ENCODE results near the gene AGER.
"Not testable (repeated sequence)": the region's sequence is repeated elsewhere in the genome, so short reads cannot be mapped to it uniquely, and the experiment has no call there.

Gene AGER

DNA sequence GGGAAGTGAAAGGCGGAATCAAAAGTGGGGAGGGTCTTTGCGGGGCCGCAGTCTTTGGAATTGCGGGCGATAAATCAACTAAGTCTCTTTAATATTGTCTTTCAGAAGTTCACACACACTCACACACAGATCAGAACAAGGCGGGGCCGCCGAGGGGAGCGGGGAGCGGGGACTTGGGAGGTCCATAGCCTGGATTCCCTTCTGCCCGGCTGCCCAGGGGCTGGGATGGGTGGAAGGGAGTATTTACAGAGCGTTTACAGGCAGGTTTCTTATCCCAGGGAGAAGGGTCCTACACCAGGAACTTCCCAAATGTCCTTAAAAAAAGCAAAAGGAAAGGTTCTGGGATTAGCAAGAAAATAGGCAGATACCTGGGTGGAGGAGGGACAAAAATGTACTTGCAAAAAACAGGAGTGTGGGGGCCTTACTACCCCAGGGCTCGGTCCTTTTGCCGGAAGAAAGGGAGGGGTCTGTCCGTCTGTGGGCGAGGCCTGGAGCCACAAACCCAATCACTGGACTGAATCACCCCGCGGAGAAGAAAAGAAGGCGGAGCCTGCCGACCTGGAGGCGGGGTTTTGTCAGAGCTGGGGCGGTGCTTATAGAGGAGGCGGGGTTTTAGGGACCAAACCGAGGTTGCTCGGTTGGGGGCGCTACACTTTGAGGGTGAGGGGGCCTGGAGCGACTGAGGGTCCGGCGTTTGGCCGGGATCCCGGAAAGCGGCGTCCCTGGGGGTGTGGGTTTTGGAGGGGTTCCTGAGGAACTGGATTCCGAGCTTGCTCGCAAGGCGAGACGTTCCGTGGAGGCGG is 35.6 kb downstream of the AGER start:
- DNase-seq (ENCODE audit: low spot score) = peak; percentile 74

DNA sequence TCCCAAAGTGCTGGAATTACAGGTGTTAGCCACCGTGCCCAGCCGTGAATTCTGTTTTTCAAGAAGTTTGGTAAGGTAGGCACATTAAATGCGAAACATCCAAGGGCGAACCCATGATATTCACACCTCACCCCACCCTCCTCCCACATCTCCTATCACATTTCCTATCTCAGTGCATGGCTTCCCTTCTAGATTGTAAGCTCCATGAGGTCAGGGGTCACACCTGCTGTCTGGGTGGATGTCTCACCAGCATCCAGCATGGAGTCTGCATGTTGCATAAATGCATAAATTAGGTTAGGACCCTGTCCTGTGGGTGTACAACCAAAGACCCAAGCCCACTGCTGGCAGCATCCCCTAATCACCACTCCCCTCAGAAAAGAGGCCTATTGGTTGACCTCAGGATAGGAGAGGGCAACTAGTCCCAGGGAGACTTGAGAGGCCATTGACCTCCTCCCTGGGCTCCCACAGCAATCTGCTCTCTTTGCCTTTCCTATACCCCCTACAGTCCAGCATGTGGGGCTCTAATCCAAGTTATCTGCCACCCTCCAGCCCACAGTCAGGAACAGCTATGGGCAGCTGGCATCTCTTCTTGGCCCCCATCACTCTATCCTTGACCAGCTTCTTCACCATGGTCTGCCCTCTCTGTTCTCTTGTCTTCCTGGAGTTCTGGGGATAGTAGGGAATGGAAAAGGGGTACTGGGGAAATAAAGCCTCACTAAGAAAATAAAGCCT is 36.5 kb downstream of the AGER start:
- no peak for DNase-seq (ENCODE audit: low spot score)

DNA sequence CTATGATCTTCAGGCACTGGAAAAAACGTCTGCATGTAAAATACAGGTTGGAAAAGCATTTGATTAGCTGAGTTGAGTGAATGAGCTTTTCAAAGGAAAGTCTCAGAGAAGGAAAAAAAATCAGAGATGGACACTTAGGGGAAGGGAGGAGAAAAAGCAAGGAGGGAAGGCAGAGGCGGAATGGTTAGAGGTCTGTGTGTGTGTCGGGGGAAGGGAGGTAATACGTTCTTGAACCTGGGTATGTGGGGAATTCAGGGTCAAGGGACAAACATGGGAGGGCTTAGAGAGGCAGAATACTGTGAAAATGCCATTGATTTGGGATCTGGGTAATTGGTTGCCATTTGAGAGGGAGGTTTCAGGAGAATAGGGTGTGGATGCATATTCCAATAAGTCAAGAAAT is 37.4 kb downstream of the AGER start:
- DNase-seq (ENCODE audit: low spot score) = no peak

DNA sequence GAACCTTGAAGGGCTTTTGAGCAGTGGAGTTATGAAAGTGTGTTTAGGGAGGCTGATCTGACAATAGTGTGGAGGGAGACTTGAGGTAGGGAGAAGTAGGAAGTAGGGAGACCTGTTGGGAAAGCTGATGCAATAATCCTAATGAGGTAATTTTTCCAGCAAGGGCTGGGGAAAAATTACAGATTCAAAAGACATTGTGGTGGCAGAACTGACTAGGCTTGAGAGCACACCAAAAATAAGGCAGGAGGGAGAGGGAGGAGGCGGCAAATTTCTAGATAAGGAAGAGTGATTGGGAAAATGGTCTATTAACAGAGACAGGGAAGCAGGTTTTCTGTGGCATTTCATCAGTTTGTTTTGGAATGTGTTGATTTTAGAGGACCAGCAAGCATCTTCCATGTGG is 37.8 kb downstream of the AGER start:
- no peak for DNase-seq (ENCODE audit: low spot score)

DNA sequence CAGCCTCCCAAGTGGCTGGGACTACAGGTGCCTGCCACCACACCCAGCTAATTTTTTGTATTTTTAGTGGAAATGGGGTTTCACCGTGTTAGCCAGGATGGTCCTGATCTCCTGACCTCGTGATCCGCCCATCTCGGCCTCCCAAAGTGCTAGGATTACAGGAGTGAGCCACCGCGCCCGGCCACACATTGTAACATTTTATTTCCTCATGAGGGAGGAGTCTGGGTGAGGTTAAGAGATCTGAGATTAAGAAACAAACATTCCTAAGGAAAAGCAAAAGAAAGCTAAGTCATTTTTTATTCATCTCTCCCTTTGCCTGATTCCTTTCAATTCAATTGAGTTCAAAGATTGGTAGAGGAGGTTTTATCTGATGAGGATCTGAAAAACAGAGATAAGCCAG is 39.8 kb downstream of the AGER start:
- DNase-seq (ENCODE audit: low spot score) = not testable (repeated sequence)

DNA sequence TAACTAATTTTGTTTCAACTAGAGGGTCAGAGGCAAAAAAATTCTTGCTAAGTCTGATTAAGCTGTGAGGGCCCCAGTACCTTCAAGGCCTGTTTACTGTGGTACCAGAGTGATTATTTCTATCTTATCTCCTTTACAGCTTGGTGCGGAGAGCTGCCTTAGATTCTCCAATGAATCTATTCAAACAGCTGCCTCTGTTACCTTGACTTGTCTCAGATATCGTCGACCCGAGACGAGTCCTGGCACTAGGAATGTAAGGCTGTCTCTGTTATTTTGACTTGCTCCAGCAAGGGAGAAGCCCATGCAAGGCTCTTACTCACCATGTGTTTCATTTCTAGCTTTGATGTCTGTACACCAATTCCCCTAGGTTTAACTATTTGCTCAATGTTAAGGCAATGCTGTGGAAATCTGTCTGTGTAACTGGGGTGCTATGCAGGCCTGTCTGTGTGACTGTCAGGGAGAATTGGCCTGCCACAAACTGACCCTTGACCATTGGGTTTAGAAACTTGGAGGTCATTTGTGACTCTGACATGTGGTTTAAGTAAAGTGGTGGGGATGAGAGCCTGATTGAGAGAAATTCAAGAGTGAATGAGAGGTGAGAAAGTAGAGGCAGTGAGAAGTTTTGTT is 43.5 kb downstream of the AGER start:
- no peak for DNase-seq (ENCODE audit: low spot score)

DNA sequence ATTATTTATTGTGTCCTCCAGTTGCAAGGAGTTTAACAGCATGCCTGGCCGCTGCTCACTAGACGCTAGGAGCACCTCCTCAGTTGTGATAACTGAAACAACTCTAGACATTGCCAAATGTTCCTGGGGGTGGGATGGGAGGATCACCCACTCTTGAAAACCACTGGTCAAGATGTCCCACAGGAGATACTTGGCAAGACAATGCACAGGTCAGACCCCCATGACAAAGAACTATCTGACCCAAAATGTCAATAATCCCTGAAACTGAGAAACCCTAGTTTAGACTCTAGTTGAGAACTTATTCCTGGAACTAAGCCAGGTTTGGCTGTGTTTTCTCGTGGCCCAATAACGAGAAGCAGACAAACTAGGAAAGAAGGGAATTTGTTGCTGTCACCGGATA is 44.5 kb downstream of the AGER start:
- no peak for DNase-seq (ENCODE audit: low spot score)

DNA sequence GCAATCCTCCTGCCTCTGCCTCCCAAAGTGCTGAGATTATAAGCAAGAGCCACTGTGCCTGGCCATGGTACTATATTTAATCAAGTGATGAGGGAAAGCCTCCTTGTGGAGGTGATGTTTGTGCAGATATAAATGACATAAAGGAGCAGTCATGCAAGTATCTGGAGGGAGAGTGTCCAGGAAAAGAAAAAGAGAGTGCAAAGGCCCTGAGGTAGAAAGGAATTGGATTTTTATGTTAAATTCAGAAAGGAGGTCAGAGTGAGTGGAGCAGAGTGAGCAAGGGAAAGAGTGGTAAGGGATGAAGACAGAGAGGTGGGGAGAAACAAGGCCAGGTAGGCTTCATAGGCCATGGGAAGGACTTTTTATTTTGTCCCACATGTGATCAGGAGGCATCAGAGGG is 46.6 kb downstream of the AGER start:
- DNase-seq (ENCODE audit: low spot score) = no peak

DNA sequence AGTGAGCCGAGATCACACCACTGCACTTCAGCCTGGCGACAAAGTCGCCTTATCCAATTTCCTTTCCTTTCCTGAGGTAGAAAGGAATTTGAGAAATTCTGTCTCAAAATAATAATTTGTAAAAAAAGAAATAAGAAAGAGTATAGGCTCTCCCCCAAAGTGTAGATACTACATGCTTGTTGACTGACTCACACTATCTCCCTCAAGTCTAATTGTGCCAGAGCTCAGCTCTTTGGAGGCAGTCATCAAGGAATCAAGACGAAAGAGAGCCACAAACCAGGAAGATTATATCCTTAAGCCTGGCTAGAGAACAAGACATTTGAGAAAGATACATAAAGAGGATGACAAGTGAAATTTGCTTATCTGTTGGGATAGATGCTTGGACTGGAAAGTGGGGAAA is 50.3 kb downstream of the AGER start:
- no peak for DNase-seq (ENCODE audit: low spot score)

DNA sequence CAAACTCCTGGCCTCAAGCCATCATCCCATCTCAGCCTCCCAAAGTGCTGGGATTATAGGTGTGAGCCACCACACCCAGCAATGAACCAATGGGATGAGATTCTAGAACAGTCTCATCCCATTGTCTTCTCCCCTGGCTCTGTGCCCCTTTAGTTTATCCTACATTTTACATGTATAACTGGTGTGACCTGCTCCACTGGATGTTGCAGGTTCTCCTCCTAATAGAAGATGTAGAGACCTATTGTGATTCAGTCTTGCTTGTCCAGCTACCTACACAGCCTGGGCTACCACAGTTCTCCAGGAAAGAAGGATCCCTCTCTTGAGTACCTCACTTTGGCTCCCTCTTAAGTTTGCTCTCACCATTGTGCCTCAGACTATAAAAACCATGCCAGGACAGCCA is 51.9 kb downstream of the AGER start:
- no peak for DNase-seq (ENCODE audit: low spot score)

DNA sequence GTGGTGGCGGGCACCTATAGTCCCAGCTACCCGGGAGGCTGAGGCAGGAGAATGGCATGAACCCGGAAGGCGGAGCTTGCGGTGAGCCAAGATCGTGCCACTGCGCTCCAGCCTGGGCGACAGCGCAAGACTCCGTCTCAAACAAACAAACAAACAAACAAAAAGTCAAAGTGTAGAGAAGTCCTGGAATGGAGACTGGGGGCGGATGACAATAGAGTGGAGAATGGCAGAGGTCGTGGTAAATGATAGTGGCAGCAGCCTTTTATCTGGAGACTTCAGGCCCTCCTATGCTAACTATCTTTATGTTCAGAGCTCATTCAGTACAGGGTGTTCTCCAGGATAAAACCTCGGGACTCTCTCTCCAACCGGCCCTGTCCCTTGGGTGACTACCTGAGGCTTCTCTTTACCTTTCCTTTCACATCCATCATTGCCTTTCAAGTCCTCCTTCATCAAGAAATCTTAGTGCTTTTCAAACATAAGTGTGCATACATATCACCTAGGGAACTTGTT is 52.6 kb downstream of the AGER start:
- DNase-seq (ENCODE audit: low spot score) = no peak

All from kidney capillary endothelial cell (primary cell).